ENCODE measurements around the gene MAGI2. TPM values are rescaled to one million over a fixed set of nuclear protein-coding genes. Genes with fewer than 3 reads are reported as not detected.

Gene MAGI2
- total RNA-seq, 1 donor from 2014 or later = 5.4 TPM

DNA sequence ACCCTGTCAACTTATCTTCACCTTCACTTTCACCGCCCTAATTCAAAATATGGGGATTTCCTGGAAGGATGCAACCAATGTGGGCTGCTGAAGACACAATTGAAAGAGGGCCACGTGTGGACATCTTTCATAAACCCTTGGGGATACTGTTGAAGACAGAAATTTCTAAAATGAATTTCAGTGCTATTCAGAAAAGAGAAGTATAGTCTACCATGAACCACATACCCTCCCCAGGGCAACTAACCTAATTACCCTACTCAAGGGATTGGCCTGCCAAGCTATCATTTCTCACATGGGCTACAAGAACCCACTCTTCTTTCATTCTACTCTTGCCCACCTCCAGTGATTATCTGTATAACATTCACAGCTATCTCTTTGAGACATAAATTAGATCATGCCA lies 1428.9 kb downstream of the MAGI2 start:
- no peaks in the 10 kb centered on the region for H3K36me3 ChIP-seq (ENCODE audit: insufficient read depth, low read length)
- H3K27me3 Mint-ChIP-seq (ENCODE audit: low read depth, unreplicated experiment) = no peaks in the 10 kb centered on the region
- H4K20me1 ChIP-seq (ENCODE audit: insufficient read depth, low read length) = no peaks in the 10 kb centered on the region
- H2AFZ ChIP-seq (ENCODE audit: low read depth, low read length) = no peak overlapping the region
- no peaks in the 10 kb centered on the region for H3K9me3 ChIP-seq (ENCODE audit: insufficient read depth, low read depth, low read length)
- no peak for DNase-seq (ENCODE audit: low read depth)
- no peak overlapping the region for H3K9ac ChIP-seq (ENCODE audit: low read length)
- no peak for TF ChIP-seq EZH2 (IDR thresholded peaks at IDR 0.05; ENCODE audit: insufficient read depth, low read length)
- TF ChIP-seq, protein P1, sequence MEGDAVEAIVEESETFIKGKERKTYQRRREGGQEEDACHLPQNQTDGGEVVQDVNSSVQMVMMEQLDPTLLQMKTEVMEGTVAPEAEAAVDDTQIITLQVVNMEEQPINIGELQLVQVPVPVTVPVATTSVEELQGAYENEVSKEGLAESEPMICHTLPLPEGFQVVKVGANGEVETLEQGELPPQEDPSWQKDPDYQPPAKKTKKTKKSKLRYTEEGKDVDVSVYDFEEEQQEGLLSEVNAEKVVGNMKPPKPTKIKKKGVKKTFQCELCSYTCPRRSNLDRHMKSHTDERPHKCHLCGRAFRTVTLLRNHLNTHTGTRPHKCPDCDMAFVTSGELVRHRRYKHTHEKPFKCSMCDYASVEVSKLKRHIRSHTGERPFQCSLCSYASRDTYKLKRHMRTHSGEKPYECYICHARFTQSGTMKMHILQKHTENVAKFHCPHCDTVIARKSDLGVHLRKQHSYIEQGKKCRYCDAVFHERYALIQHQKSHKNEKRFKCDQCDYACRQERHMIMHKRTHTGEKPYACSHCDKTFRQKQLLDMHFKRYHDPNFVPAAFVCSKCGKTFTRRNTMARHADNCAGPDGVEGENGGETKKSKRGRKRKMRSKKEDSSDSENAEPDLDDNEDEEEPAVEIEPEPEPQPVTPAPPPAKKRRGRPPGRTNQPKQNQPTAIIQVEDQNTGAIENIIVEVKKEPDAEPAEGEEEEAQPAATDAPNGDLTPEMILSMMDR (IDR thresholded peaks at IDR 0.05; ENCODE audit: insufficient read depth, low read depth, low read length) = no peak
- no peaks in the 10 kb centered on the region for H3K36me3 Mint-ChIP-seq (ENCODE audit: low read depth, unreplicated experiment)
- H3K4me2 ChIP-seq (ENCODE audit: low read length) = no peak overlapping the region
- no peaks in the 10 kb centered on the region for H3K27me3 ChIP-seq (ENCODE audit: insufficient read depth, low read length)
- no peaks in the 10 kb centered on the region for H3K4me1 ChIP-seq (ENCODE audit: insufficient read depth, low read length)
- no peaks in the 10 kb centered on the region for H3K4me1 Mint-ChIP-seq (ENCODE audit: low read depth, unreplicated experiment)
- H3K27ac ChIP-seq (ENCODE audit: low read depth, low read length) = no peak overlapping the region
- no peak for FAIRE-seq
- H3K4me3 Mint-ChIP-seq (ENCODE audit: unreplicated experiment) = no peak overlapping the region
- H3K79me2 ChIP-seq (ENCODE audit: insufficient read depth, low read length) = no peaks in the 10 kb centered on the region
- no peaks in the 10 kb centered on the region for H3K9me3 Mint-ChIP-seq (ENCODE audit: unreplicated experiment)
- H3K4me3 ChIP-seq (ENCODE audit: insufficient read depth, low read depth, low read length) = no peak overlapping the region
- no peak overlapping the region for H3K27ac Mint-ChIP-seq (ENCODE audit: unreplicated experiment)

DNA sequence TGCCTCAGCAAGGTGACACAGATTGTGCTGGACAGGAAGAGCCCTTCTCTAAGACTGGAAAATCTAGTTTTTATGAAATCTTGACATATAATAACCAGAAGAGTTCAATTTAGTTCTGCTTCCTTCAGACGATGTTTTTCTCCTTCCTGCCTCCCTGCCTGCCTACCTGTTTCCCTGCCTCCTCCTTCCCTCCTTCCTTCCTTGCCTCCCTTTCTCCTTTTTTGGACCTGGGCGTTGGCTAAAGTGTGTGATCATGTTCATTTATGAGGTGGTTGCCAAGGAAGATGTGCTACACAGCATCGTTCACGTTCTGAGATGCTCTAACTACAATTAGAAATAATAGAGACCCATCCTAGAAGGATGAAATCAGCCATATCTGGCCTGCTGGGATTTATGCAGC lies 1430.3 kb downstream of the MAGI2 start:
- peaks cover 9% of the 10 kb centered on the region for H3K4me1 ChIP-seq (ENCODE audit: insufficient read depth, low read length)
- Mint-ChIP-seq H3K9me3 (ENCODE audit: unreplicated experiment) (no peaks in the 10 kb centered on the region), H3K4me3 (ENCODE audit: unreplicated experiment) (no peak overlapping the region), H3K4me1 (ENCODE audit: low read depth, unreplicated experiment) (no peaks in the 10 kb centered on the region), H3K27ac (ENCODE audit: unreplicated experiment) (no peak overlapping the region), H3K27me3 (ENCODE audit: low read depth, unreplicated experiment) (no peaks in the 10 kb centered on the region), H3K36me3 (ENCODE audit: low read depth, unreplicated experiment) (no peaks in the 10 kb centered on the region)
- no peaks in the 10 kb centered on the region for H3K79me2 ChIP-seq (ENCODE audit: insufficient read depth, low read length)
- TF ChIP-seq, protein P1 (IDR thresholded peaks at IDR 0.05; ENCODE audit: insufficient read depth, low read depth, low read length) = no peak
- TF ChIP-seq EZH2 (IDR thresholded peaks at IDR 0.05; ENCODE audit: insufficient read depth, low read length) = no peak
- no peak overlapping the region for H3K27ac ChIP-seq (ENCODE audit: low read depth, low read length)
- no peaks in the 10 kb centered on the region for H3K9me3 ChIP-seq (ENCODE audit: insufficient read depth, low read depth, low read length)
- no peak overlapping the region for H3K9ac ChIP-seq (ENCODE audit: low read length)
- H3K36me3 ChIP-seq (ENCODE audit: insufficient read depth, low read length) = no peaks in the 10 kb centered on the region
- no peaks in the 10 kb centered on the region for H4K20me1 ChIP-seq (ENCODE audit: insufficient read depth, low read length)
- FAIRE-seq = no peak
- no peak for DNase-seq (ENCODE audit: low read depth)
- H2AFZ ChIP-seq (ENCODE audit: low read depth, low read length) = no peak overlapping the region
- no peaks in the 10 kb centered on the region for H3K27me3 ChIP-seq (ENCODE audit: insufficient read depth, low read length)
- no peak overlapping the region for H3K4me3 ChIP-seq (ENCODE audit: insufficient read depth, low read depth, low read length)
- H3K4me2 ChIP-seq (ENCODE audit: low read length) = no peak overlapping the region

DNA sequence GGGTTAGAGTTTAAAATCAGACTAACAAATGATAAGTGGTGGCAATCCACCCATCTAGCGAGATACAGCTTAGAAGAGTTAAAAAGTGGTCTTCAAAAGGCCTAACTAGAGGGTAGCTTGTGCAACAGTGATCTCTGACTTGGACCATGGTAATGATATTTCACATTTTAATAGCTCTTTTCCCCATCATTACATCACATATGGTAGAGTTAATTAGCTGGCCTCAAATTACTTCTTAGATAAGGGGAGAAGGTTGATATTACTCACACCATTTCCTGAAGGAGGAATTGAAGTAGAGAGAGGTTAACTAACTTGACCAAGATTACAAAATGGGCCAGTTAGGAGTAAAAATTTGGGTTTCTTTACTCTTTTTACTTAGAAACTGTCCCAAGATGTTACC lies 1431.3 kb downstream of the MAGI2 start:
- Mint-ChIP-seq H3K9me3 (ENCODE audit: unreplicated experiment) (no peaks in the 10 kb centered on the region), H3K36me3 (ENCODE audit: low read depth, unreplicated experiment) (no peaks in the 10 kb centered on the region), H3K27ac (ENCODE audit: unreplicated experiment) (no peak overlapping the region), H3K27me3 (ENCODE audit: low read depth, unreplicated experiment) (no peaks in the 10 kb centered on the region), H3K4me1 (ENCODE audit: low read depth, unreplicated experiment) (no peaks in the 10 kb centered on the region), H3K4me3 (ENCODE audit: unreplicated experiment) (no peak overlapping the region)
- Histone ChIP-seq H4K20me1 (ENCODE audit: insufficient read depth, low read length) (no peaks in the 10 kb centered on the region), H3K9ac (ENCODE audit: low read length) (no peak overlapping the region), H3K27ac (ENCODE audit: low read depth, low read length) (no peak overlapping the region), H3K36me3 (ENCODE audit: insufficient read depth, low read length) (no peaks in the 10 kb centered on the region), H3K9me3 (ENCODE audit: insufficient read depth, low read depth, low read length) (no peaks in the 10 kb centered on the region), H3K4me1 (ENCODE audit: insufficient read depth, low read length) (peaks cover 12% of the 10 kb centered on the region), H3K4me3 (ENCODE audit: insufficient read depth, low read depth, low read length) (no peak overlapping the region), H2AFZ (ENCODE audit: low read depth, low read length) (no peak overlapping the region), H3K79me2 (ENCODE audit: insufficient read depth, low read length) (no peaks in the 10 kb centered on the region), H3K4me2 (ENCODE audit: low read length) (no peak overlapping the region), H3K27me3 (ENCODE audit: insufficient read depth, low read length) (no peaks in the 10 kb centered on the region)
- FAIRE-seq (no peak), DNase-seq (ENCODE audit: low read depth) (no peak)
- TF ChIP-seq, protein P1 (IDR thresholded peaks at IDR 0.05; ENCODE audit: insufficient read depth, low read depth, low read length) = no peak
- TF ChIP-seq EZH2 (IDR thresholded peaks at IDR 0.05; ENCODE audit: insufficient read depth, low read length) = no peak

Data from astrocyte (in vitro differentiated cells and primary cell).